Neural cell (in vitro differentiated cells): ENCODE results near the gene MAP2K7. TPM values are rescaled to one million over a fixed set of nuclear protein-coding genes. Genes with fewer than 3 reads are reported as not detected.

Experiments used
- H2AFZ ChIP-seq: fragments of 200-600, 300-800 bp; sonication (generic), shearing (Covaris generic); 2 replicates; pipeline ENCODE4 v1.6.0; 2014; ENCODE audit warnings: low read depth, mild to moderate bottlenecking, antibody characterized with exemption, low read length, moderate library complexity
- H3F3A ChIP-seq: fragments of 200-600 bp; shearing (Covaris generic); 2 replicates; pipeline ENCODE4 v1.6.1; 2016; ENCODE audit warnings: mild to moderate bottlenecking, moderate library complexity, mixed read lengths, antibody characterized with exemption, low read length; ENCODE audit not compliant: insufficient read depth, poor library complexity, severe bottlenecking
- H3K27ac ChIP-seq: fragments of 200-600, 300-800 bp; sonication (generic), shearing (Covaris generic); 2 replicates; pipeline ENCODE4 v1.5.1; 2014; ENCODE audit warnings: mild to moderate bottlenecking, low read length, moderate library complexity
- H3K27me3 ChIP-seq: fragments of 300-800, 200-600 bp; sonication (generic), shearing (Covaris generic); 2 replicates; pipeline ENCODE4 v1.6.0; 2014; ENCODE audit warnings: mild to moderate bottlenecking, low read depth, low read length, moderate library complexity; ENCODE audit not compliant: insufficient read depth
- H3K36me3 ChIP-seq: fragments of 300-800, 200-600 bp; sonication (generic), shearing (Covaris generic); 2 replicates; pipeline ENCODE4 v1.5.1; 2014; ENCODE audit warnings: mild to moderate bottlenecking, antibody characterized with exemption, low read length, moderate library complexity; ENCODE audit not compliant: insufficient read depth
- H3K4me2 ChIP-seq: fragments of 300-800, 200-600 bp; sonication (generic), shearing (Covaris generic); 2 replicates; pipeline ENCODE4 v1.6.0; 2014; ENCODE audit warnings: mild to moderate bottlenecking, low read length
- H3K4me3 ChIP-seq: fragments of 300-800, 200-600 bp; sonication (generic), shearing (Covaris generic); 2 replicates; pipeline ENCODE4 v1.5.1; 2014; ENCODE audit warnings: mild to moderate bottlenecking, low read length, moderate library complexity
- H3K79me2 ChIP-seq: fragments of 200-600 bp; shearing (Covaris generic); replicated peaks from 2 replicates; pipeline ENCODE4 v1.6.0; 2014; ENCODE audit warnings: mild to moderate bottlenecking, low read length, moderate library complexity; ENCODE audit not compliant: insufficient read depth
- H3K9ac ChIP-seq: fragments of 300-800, 200-600 bp; sonication (generic), shearing (Covaris generic); 2 replicates; pipeline ENCODE4 v1.6.1; 2016; ENCODE audit warnings: mild to moderate bottlenecking, low read length, mixed read lengths
- H3K9me2 ChIP-seq: fragments of 200-600 bp; shearing (Covaris generic); 2 replicates; pipeline ENCODE4 v1.6.1; 2016; ENCODE audit warnings: mild to moderate bottlenecking, low read length, mixed read lengths; ENCODE audit not compliant: insufficient read depth
- H3K9me3 ChIP-seq: fragments of 200-600, 300-800 bp; sonication (generic), shearing (Covaris generic); 2 replicates; pipeline ENCODE4 v1.6.1; 2016; ENCODE audit warnings: mild to moderate bottlenecking, mixed run types, low read length, moderate library complexity, mixed read lengths
- H4K20me1 ChIP-seq: fragments of 200-600 bp; shearing (Covaris generic); 2 replicates; pipeline ENCODE4 v1.6.1; 2016; ENCODE audit warnings: mild to moderate bottlenecking, mixed run types; ENCODE audit not compliant: insufficient read depth
- CTCF ChIP-seq: fragments of 450-650 bp; IDR thresholded peaks from 2 replicates; pipeline ENCODE4 v1.5.1; 2014; ENCODE audit warnings: antibody characterized with exemption, mild to moderate bottlenecking, moderate library complexity; ENCODE audit not compliant: poor library complexity, severe bottlenecking
- EP300 ChIP-seq: fragments of 450-650 bp; conservative IDR thresholded peaks from 2 replicates; pipeline ENCODE4 v1.6.1; 2014; ENCODE audit warnings: antibody characterized with exemption, mild to moderate bottlenecking, moderate library complexity; ENCODE audit not compliant: poor library complexity, severe bottlenecking
- EZH2 ChIP-seq: fragments of 200-600, 300-800 bp; shearing (Covaris generic), sonication (generic); IDR thresholded peaks from 2 replicates; pipeline ENCODE4 v1.6.1; 2014; ENCODE audit warnings: antibody characterized with exemption, low read length, borderline replicate concordance, mild to moderate bottlenecking; ENCODE audit not compliant: insufficient read depth, poor library complexity, severe bottlenecking
- MXI1 ChIP-seq: fragments of 450-650 bp; conservative IDR thresholded peaks from 2 replicates; pipeline ENCODE4 v1.6.1; 2014; ENCODE audit warnings: antibody characterized with exemption, mild to moderate bottlenecking; ENCODE audit not compliant: poor library complexity, severe bottlenecking
- POLR2AphosphoS5 ChIP-seq: IDR thresholded peaks from 2 replicates; pipeline ENCODE4 v1.6.1; 2012
- RAD21 ChIP-seq: fragments of 450-650 bp; conservative IDR thresholded peaks from 2 replicates; pipeline ENCODE4 v1.6.1; 2014; ENCODE audit warnings: antibody characterized with exemption, mild to moderate bottlenecking, moderate library complexity
- REST ChIP-seq: IDR thresholded peaks from 2 replicates; pipeline ENCODE4 v1.6.1; 2012; ENCODE audit warnings: borderline replicate concordance
- SMC3 ChIP-seq: fragments of 450-650 bp; conservative IDR thresholded peaks from 2 replicates; pipeline ENCODE4 v1.6.1; 2014; ENCODE audit warnings: antibody characterized with exemption, mild to moderate bottlenecking, moderate library complexity; ENCODE audit not compliant: poor library complexity
- TAF1 ChIP-seq: IDR thresholded peaks from 2 replicates; pipeline ENCODE4 v1.6.1; 2012; ENCODE audit warnings: low read depth
- polyA plus RNA-seq: library from polyadenylated mRNA; depleted of rRNA; stranded (reverse); fragments of >200 nt; gene quantifications from 2 replicates; pipeline ENCODE4 v1.2.3, GENCODE V29; 2014

The MAP2K7 gene
- polyA plus RNA-seq, 1 donor from 2014 or later, result 9.2 TPM

GRCh38 chr19:7934766-7935165, 31.1 kb downstream of the MAP2K7 start:
- Histone ChIP-seq H3K79me2 (no peaks in the 10 kb centered on the region), H3K4me3 (no peak overlapping the region), H3K4me2 (no peak overlapping the region), H3K27ac (no peak overlapping the region), H3K9me3 (no peaks in the 10 kb centered on the region), H2AFZ (no peak overlapping the region), H3K27me3 (no peaks in the 10 kb centered on the region), H3F3A (no peaks in the 10 kb centered on the region), H3K9ac (no peak overlapping the region), H4K20me1 (no peaks in the 10 kb centered on the region), H3K36me3 (no peaks in the 10 kb centered on the region), H3K9me2 (no peaks in the 10 kb centered on the region)
- TF ChIP-seq REST (no peak), TAF1 (no peak), EP300 (no peak), EZH2 (no peak), POLR2AphosphoS5 (no peak), MXI1 (no peak), SMC3 (no peak), CTCF (no peak), RAD21 (no peak)

DNA sequence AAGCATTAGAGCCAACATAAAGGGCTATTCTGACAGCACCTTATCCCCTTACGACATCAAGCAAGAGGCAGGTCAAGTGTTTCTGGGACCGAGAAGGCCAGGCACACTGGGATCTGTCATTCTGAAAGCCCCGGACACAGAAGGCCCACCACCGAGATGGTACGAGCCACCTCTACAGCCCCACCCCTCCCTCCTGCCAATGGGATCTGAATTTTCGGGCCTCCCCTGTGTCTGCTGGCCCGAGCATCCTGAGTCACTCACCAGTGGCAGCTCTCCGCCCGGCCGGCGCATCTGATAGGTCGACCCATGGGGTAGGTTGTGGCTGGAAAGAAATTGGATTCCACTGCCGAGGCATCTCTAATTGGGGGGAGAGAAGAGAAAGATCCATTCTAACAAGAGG, 37.2 kb downstream of the MAP2K7 start:
- no peak overlapping the region for H3K9ac ChIP-seq
- no peak overlapping the region for H3K27ac ChIP-seq
- H3F3A ChIP-seq, result peaks cover 4% of the 10 kb centered on the region
- H3K36me3 ChIP-seq, result no peaks in the 10 kb centered on the region
- no peak overlapping the region for H3K4me3 ChIP-seq
- H3K9me2 ChIP-seq, result no peaks in the 10 kb centered on the region
- peaks cover 13% of the 10 kb centered on the region for H3K79me2 ChIP-seq
- no peaks in the 10 kb centered on the region for H3K27me3 ChIP-seq
- no peaks in the 10 kb centered on the region for H4K20me1 ChIP-seq
- no peak overlapping the region for H3K4me2 ChIP-seq
- TF ChIP-seq EP300, result no peak
- TF ChIP-seq REST, result no peak
- TF ChIP-seq CTCF, result no peak
- TF ChIP-seq POLR2AphosphoS5, result no peak
- no peak for TF ChIP-seq RAD21
- TF ChIP-seq MXI1, result no peak
- no peak for TF ChIP-seq TAF1
- TF ChIP-seq EZH2, result no peak
- no peak for TF ChIP-seq SMC3
- H3K9me3 ChIP-seq, result no peaks in the 10 kb centered on the region
- no peak overlapping the region for H2AFZ ChIP-seq
